Measurements from ENCODE around the gene AIFM2. TPM values are rescaled to one million over a fixed set of nuclear protein-coding genes. Genes with fewer than 3 reads are reported as not detected.
"Not testable (repeated sequence)": the region's sequence is repeated elsewhere in the genome, so short reads cannot be mapped to it uniquely, and the experiment has no call there.

AIFM2 gene
- polyA plus RNA-seq, 2 of the 4 experiments (the other 2 are of a cell fraction): 30.0 to 34.8 TPM

GRCh38 chr10:70101668-70102067, 31.0 kb downstream of the AIFM2 start:
- no peaks in the 10 kb centered on the region for H3K4me1 ChIP-seq
- H3K9me3 ChIP-seq: no peaks in the 10 kb centered on the region
- WGBS (ENCODE audit: missing lambda C conversion rate): 63% methylated on average over 3 of the region's 3 CpGs
- H3K4me2 ChIP-seq: no peak overlapping the region
- no peak overlapping the region for H3K27ac ChIP-seq
- POLR2A ChIA-PET: no interaction called here
- H3K4me3 ChIP-seq: no peak overlapping the region
- CTCF ChIA-PET: interaction anchor here (0.8 to 20.1 kb wide), 2 partner anchors 17 to 45 kb away, joined by 4 to 244 read pairs; partner anchors contain the start of gene TYSND1
- no peak for ATAC-seq
- FAIRE-seq: no peak
- TF ChIP-seq, protein P1, sequence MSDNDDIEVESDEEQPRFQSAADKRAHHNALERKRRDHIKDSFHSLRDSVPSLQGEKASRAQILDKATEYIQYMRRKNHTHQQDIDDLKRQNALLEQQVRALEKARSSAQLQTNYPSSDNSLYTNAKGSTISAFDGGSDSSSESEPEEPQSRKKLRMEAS (IDR thresholded peaks at IDR 0.05): no peak
- no peak for TF ChIP-seq ZNF302 (CRISPR knock-in tag; IDR thresholded peaks at IDR 0.05)
- no peak for DNase-seq (ENCODE audit: low read depth in 1 of 2, low spot score in 1 of 2)

DNA sequence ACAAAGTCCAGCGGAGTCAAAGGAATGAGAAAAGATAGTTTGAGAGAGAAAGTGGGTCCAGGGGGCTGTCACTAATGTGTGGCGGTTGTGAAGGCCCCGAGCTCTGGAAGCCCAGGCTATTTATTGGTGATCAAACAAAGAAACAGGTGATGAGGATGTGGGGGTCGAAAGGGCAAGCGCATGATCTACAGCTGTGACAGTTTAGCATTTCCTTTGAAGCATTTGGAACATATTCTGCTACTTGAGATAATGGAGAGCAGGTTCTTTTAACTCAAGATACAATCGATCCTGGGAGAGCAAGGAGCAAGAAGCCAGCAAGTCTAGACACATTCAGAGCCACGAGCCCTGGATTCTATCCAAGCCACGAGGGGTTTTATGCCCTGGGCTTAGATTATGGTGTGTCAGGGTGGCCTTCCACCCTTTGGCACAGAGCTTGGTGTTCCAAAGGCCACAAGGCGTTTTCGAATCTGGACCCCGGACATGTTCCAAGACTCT, 31.5 kb downstream of the AIFM2 start:
- 84% methylated on average over 11 of the region's 11 CpGs for WGBS (ENCODE audit: missing lambda C conversion rate)
- ATAC-seq; H3K4me3 ChIP-seq; H3K4me1 ChIP-seq; DNase-seq (ENCODE audit: low read depth in 1 of 2, low spot score in 1 of 2); FAIRE-seq; H3K9me3 ChIP-seq; H3K4me2 ChIP-seq; H3K27ac ChIP-seq; POLR2A ChIA-PET: not testable (repeated sequence)
- CTCF ChIA-PET: interaction anchor here (0.8 to 20.1 kb wide), 4 partner anchors 11 to 45 kb away, joined by 3 to 244 read pairs (median 4); partner anchors contain the start of gene TYSND1

DNA sequence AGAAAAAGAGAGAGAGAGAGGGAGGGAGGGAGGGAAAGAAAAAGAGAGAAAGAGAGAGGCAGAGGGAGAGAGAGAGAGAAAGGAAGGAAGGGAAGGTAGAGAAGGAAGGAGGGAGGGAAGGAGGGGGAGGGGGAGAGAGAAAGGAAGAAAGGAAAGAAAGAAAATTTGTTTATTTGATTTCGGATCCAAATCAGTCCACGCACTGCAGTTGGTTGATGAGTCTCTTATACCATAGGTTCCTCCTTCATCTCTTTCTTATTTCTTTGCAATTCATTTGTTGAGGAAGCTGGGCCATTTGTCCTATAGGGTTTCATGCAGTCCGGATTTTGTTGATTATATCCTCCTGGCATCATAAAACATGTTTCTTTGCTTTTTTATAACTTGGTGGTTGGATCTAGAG, 34.4 kb downstream of the AIFM2 start:
- ChIA-PET CTCF (interaction anchor here (1.2 to 20.1 kb wide), 3 partner anchors 20 to 41 kb away, joined by 3 to 244 read pairs (median 4); no protein-coding TSS in a partner anchor), POLR2A (no interaction called here)
- H3K9me3 ChIP-seq: no peaks in the 10 kb centered on the region
- H3K27ac ChIP-seq: no peak overlapping the region
- no peak for DNase-seq (ENCODE audit: low read depth in 1 of 2, low spot score in 1 of 2)
- ATAC-seq: no peak
- WGBS (ENCODE audit: missing lambda C conversion rate): 93% methylated on average over 3 of the region's 3 CpGs
- no peaks in the 10 kb centered on the region for H3K4me1 ChIP-seq
- H3K4me3 ChIP-seq: no peak overlapping the region
- no peak overlapping the region for H3K4me2 ChIP-seq
- no peak for TF ChIP-seq JUN (IDR thresholded peaks at IDR 0.05)
- TF ChIP-seq BCL3 (IDR thresholded peaks at IDR 0.05): no peak
- no peak for TF ChIP-seq BHLHE40 (IDR thresholded peaks at IDR 0.05; ENCODE audit: low read depth, low read length)
- TF ChIP-seq HMGXB4 (CRISPR knock-in tag; IDR thresholded peaks at IDR 0.05; ENCODE audit: borderline replicate concordance): no peak
- no peak for TF ChIP-seq PHF8 (IDR thresholded peaks at IDR 0.05; ENCODE audit: borderline replicate concordance, low read depth)
- TF ChIP-seq ZSCAN20 (CRISPR knock-in tag; IDR thresholded peaks at IDR 0.05): no peak
- TF ChIP-seq GATA3 (IDR thresholded peaks at IDR 0.05; ENCODE audit: borderline replicate concordance): no peak
- no peak for TF ChIP-seq JUNB (IDR thresholded peaks at IDR 0.05)
- no peak for TF ChIP-seq PBX3 (IDR thresholded peaks at IDR 0.05)
- no peak for TF ChIP-seq POLR2AphosphoS2 (conservative IDR thresholded peaks at IDR 0.05; ENCODE audit: low read length)
- TF ChIP-seq, protein P2, sequence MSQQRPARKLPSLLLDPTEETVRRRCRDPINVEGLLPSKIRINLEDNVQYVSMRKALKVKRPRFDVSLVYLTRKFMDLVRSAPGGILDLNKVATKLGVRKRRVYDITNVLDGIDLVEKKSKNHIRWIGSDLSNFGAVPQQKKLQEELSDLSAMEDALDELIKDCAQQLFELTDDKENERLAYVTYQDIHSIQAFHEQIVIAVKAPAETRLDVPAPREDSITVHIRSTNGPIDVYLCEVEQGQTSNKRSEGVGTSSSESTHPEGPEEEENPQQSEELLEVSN (IDR thresholded peaks at IDR 0.05; ENCODE audit: borderline replicate concordance, low read depth): no peak
- TF ChIP-seq FOSB (CRISPR knock-in tag; IDR thresholded peaks at IDR 0.05): no peak
- FAIRE-seq: no peak

DNA sequence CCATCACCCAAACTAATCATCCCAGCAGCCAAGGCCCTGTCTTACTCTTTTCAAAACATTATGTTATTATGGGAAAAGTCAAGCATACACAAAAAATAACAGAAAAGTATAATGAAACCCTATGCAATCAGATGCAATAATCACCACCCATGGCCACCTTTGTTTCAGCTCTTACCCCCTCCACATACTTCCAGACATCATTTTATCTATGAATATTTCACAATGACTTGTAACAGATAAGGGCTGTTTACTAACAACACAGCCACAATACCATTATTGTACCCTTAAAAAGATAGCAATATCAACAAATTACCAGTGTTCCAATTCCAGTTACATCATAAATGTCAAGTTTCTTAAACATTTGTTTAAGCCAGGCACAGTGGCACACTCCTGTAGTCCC, 35.2 kb downstream of the AIFM2 start:
- TF ChIP-seq PHF8 (IDR thresholded peaks at IDR 0.05; ENCODE audit: borderline replicate concordance, low read depth) (no peak), HOXA7 (CRISPR knock-in tag; IDR thresholded peaks at IDR 0.05) (no peak), HOXB5 (CRISPR knock-in tag; IDR thresholded peaks at IDR 0.05) (no peak), CBX8 (IDR thresholded peaks at IDR 0.05) (no peak), FOSL2 (IDR thresholded peaks at IDR 0.05) (no peak), FOSL2 (CRISPR knock-in tag; IDR thresholded peaks at IDR 0.05) (no peak), TP53 (CRISPR knock-in tag; IDR thresholded peaks at IDR 0.05) (no peak)
- FAIRE-seq (no peak), ATAC-seq (no peak), DNase-seq (ENCODE audit: low read depth in 1 of 2, low spot score in 1 of 2) (no peak)
- no peaks in the 10 kb centered on the region for H3K9me3 ChIP-seq
- H3K4me1 ChIP-seq: no peaks in the 10 kb centered on the region
- no peak overlapping the region for H3K27ac ChIP-seq
- CTCF ChIA-PET: interaction anchor here (0.8 to 20.1 kb wide), 5 partner anchors 8 to 183 kb away, joined by 3 to 244 read pairs (median 5); no protein-coding TSS in a partner anchor
- H3K4me3 ChIP-seq: no peak overlapping the region
- POLR2A ChIA-PET: no interaction called here
- no peak overlapping the region for H3K4me2 ChIP-seq
